H1 (cell line): ENCODE results near the gene CCDC141. TPM values are rescaled to one million over a fixed set of nuclear protein-coding genes. Genes with fewer than 3 reads are reported as not detected.

Experiments
- BCL11A ChIP-seq, 2 experiments: IDR thresholded peaks; one replicate each; pipeline ENCODE4 v1.6.1; 2011; ENCODE audit warnings: low read depth in 2 of 2, low read length in 2 of 2, mild to moderate bottlenecking in 2 of 2
- CEBPB ChIP-seq: IDR thresholded peaks from 2 replicates; pipeline ENCODE4 v1.6.1; 2012; ENCODE audit warnings: low read depth, low read length
- CHD7 ChIP-seq: fragments of 300-600 bp; sonication (generic); IDR thresholded peaks from 2 replicates; pipeline ENCODE4 v1.7.1; 2012; ENCODE audit warnings: low read length, moderate library complexity, mild to moderate bottlenecking, inconsistent platforms; ENCODE audit not compliant: insufficient replicate concordance
- E2F6 ChIP-seq: IDR thresholded peaks from 2 replicates; pipeline ENCODE4 v1.6.1; 2012; ENCODE audit warnings: inconsistent platforms
- EZH2 ChIP-seq: fragments of 200-600 bp; sonication (generic); IDR thresholded peaks from 2 replicates; pipeline ENCODE4 v1.7.1; 2012; ENCODE audit warnings: low read depth, mild to moderate bottlenecking, moderate library complexity, low read length, inconsistent platforms; ENCODE audit not compliant: severe bottlenecking
- GTF2F1 ChIP-seq: IDR thresholded peaks from 2 replicates; pipeline ENCODE4 v1.6.1; 2012; ENCODE audit warnings: low read depth, low read length, improper control_type of control experiment, borderline replicate concordance
- RBBP5 ChIP-seq: IDR thresholded peaks from 2 replicates; pipeline ENCODE4 v1.7.1; 2012; ENCODE audit warnings: low read depth, mild to moderate bottlenecking, inconsistent platforms, low read length, moderate library complexity, borderline replicate concordance
- polyA plus RNA-seq, 7 experiments: library from polyadenylated mRNA; depleted of rRNA in 3 of 7; stranded (reverse) in 5 of 7; unstranded in 2 of 7; fragments of >200 nt in 5 of 7; fragments of 200-250 nt in 2 of 7; gene quantifications; 1 replicate in 5 of 7; 2 replicates in 1 of 7; 4 replicates in 1 of 7; pipeline versions ENCODE4 v1.2.1 to v1.2.3, GENCODE V29; 2011 to 2013; ENCODE audit warnings: missing spikeins in 2 of 7, mixed read lengths in 2 of 7
- total RNA-seq: library from RNA; stranded (reverse); fragmentation: NEBNext Ultra II Directional; extraction: Animal tissue kit (Norgen Biotek cat#: 25700); gene quantifications from 2 replicates; pipeline ENCODE4 v1.2.1, GENCODE V29; 2021

CCDC141 gene
- total and polyA plus RNA-seq, 2 of the 8 experiments (the other 6 are each of a cell fraction or from before 2014, with no cell fraction given) = 0.56 to 21.6 TPM

DNA sequence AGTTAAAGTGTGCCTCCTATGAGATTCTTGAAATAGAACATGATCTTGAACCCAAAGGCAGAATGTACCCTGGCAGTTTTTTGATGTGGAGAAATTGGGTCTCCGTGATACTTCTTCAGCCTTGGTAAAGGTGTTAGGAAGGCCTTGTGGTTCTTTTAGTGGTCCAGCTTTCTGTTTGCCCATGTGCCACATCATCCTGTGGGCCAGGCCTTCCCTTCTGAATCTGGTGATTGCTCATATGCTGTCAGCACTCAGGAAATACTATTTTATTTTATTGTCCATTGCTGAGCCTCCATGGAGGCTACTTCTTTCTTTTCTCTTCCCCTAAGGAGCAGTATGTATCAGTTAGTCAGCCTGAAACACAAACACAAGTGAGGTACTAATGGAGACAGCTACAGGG is 52.9 kb downstream of the CCDC141 start (continued):
- TF ChIP-seq CHD7 (no peak), RBBP5 (no peak), EZH2 (no peak), GTF2F1 (no peak), CEBPB (no peak), BCL11A (IDR thresholded peaks at IDR 0.05; ENCODE audit: low read depth in 2 of 2, low read length in 2 of 2) (no peak), E2F6 (no peak)
